ACC112 (cell line): ENCODE data around the gene IMPG2.

Experiments used
- H2AFZ ChIP-seq: fragments of 200-600 bp; sonication (generic); one replicate; pipeline ENCODE4 v1.6.0; 2017; ENCODE audit warnings: antibody characterized with exemption, low read length; ENCODE audit not compliant: unreplicated experiment
- H3K27ac ChIP-seq: fragments of 200-600 bp; sonication (generic); 2 replicates; pipeline ENCODE4 v1.5.1; 2014; ENCODE audit warnings: low read depth, mild to moderate bottlenecking, antibody characterized with exemption, low read length, moderate library complexity
- H3K27me3 ChIP-seq: fragments of 200-600 bp; sonication (generic); 2 replicates; pipeline ENCODE4 v1.6.1; 2014; ENCODE audit warnings: mild to moderate bottlenecking, antibody characterized with exemption, low read length, moderate library complexity, mixed read lengths; ENCODE audit not compliant: insufficient read depth
- H3K36me3 ChIP-seq: fragments of 200-600 bp; sonication (generic); 2 replicates; pipeline ENCODE4 v1.6.1; 2016; ENCODE audit warnings: mild to moderate bottlenecking, antibody characterized with exemption, low read length, moderate library complexity, mixed read lengths; ENCODE audit not compliant: insufficient read depth
- H3K4me1 ChIP-seq: fragments of 200-600 bp; sonication (generic); one replicate; pipeline ENCODE4 v1.6.1; 2016; ENCODE audit warnings: low read length, mixed read lengths; ENCODE audit not compliant: insufficient read depth, unreplicated experiment, control insufficient read depth
- H3K4me3 ChIP-seq: fragments of 200-600 bp; sonication (generic); 2 replicates; pipeline ENCODE4 v1.5.1; 2014; ENCODE audit warnings: mild to moderate bottlenecking, low read depth, low read length
- H3K79me2 ChIP-seq: fragments of 200-600 bp; sonication (generic); one replicate; pipeline ENCODE4 v1.6.0; 2016; ENCODE audit warnings: low read length; ENCODE audit not compliant: control insufficient read depth, unreplicated experiment, insufficient read depth

IMPG2 gene

GRCh38 chr3:101185341-101185740 lies 135.0 kb downstream of the IMPG2 start:
- H3K4me3 ChIP-seq, result no peak overlapping the region
- no peak overlapping the region for H3K27ac ChIP-seq
- no peaks in the 10 kb centered on the region for H3K27me3 ChIP-seq
- peaks cover 8% of the 10 kb centered on the region for H3K4me1 ChIP-seq
- H2AFZ ChIP-seq, result no peak overlapping the region
- no peaks in the 10 kb centered on the region for H3K79me2 ChIP-seq
- H3K36me3 ChIP-seq, result no peaks in the 10 kb centered on the region

- H3K36me3 ChIP-seq, result no peaks in the 10 kb centered on the region
- H3K27ac ChIP-seq, result no peak overlapping the region
- H2AFZ ChIP-seq, result no peak overlapping the region
- H3K4me1 ChIP-seq, result peaks cover 5% of the 10 kb centered on the region
- H3K79me2 ChIP-seq, result no peaks in the 10 kb centered on the region
- H3K4me3 ChIP-seq, result no peak overlapping the region
- H3K27me3 ChIP-seq, result no peaks in the 10 kb centered on the region
Measured at GRCh38 chr3:101184111-101184510, 136.3 kb downstream of the IMPG2 start.

- no peak overlapping the region for H3K4me3 ChIP-seq
- no peaks in the 10 kb centered on the region for H3K79me2 ChIP-seq
Measured at GRCh38 chr3:101183151-101183550, 137.2 kb downstream of the IMPG2 start.

GRCh38 chr3:101182734-101183133 lies 137.6 kb downstream of the IMPG2 start:
- no peaks in the 10 kb centered on the region for H3K36me3 ChIP-seq
- no peaks in the 10 kb centered on the region for H3K27me3 ChIP-seq
- H3K4me1 ChIP-seq, result peaks cover 5% of the 10 kb centered on the region
- no peaks in the 10 kb centered on the region for H3K79me2 ChIP-seq
- no peak overlapping the region for H3K4me3 ChIP-seq
- H3K27ac ChIP-seq, result no peak overlapping the region
- H2AFZ ChIP-seq, result no peak overlapping the region

More at GRCh38 chr3:101183151-101183550, 137.2 kb downstream of the IMPG2 start:
- H3K4me1 ChIP-seq, result peaks cover 5% of the 10 kb centered on the region
- H3K27me3 ChIP-seq, result no peaks in the 10 kb centered on the region
- no peak overlapping the region for H2AFZ ChIP-seq
- H3K27ac ChIP-seq, result no peak overlapping the region
- H3K36me3 ChIP-seq, result no peaks in the 10 kb centered on the region

GRCh38 chr3:101181801-101182200 lies 138.6 kb downstream of the IMPG2 start:
- no peak overlapping the region for H3K4me3 ChIP-seq
- H3K36me3 ChIP-seq, result no peaks in the 10 kb centered on the region
- H3K27ac ChIP-seq, result no peak overlapping the region
- H3K79me2 ChIP-seq, result no peaks in the 10 kb centered on the region
- peaks cover 5% of the 10 kb centered on the region for H3K4me1 ChIP-seq
- no peaks in the 10 kb centered on the region for H3K27me3 ChIP-seq
- no peak overlapping the region for H2AFZ ChIP-seq

- Histone ChIP-seq H3K27ac (no peak overlapping the region), H3K4me3 (no peak overlapping the region), H3K4me1 (peaks cover 5% of the 10 kb centered on the region), H3K36me3 (no peaks in the 10 kb centered on the region), H2AFZ (no peak overlapping the region), H3K27me3 (no peaks in the 10 kb centered on the region), H3K79me2 (no peaks in the 10 kb centered on the region)
Measured at GRCh38 chr3:101179637-101180036, 140.7 kb downstream of the IMPG2 start.

- H2AFZ ChIP-seq, result no peak overlapping the region
- H3K27ac ChIP-seq, result no peak overlapping the region
- H3K4me3 ChIP-seq, result no peak overlapping the region
- no peaks in the 10 kb centered on the region for H3K79me2 ChIP-seq
- H3K36me3 ChIP-seq, result no peaks in the 10 kb centered on the region
- peaks cover 5% of the 10 kb centered on the region for H3K4me1 ChIP-seq
- no peaks in the 10 kb centered on the region for H3K27me3 ChIP-seq
Measured at GRCh38 chr3:101177577-101177976, 142.8 kb downstream of the IMPG2 start.
